MCF 10A (cell line): ENCODE data around the gene SLC15A3. TPM values are rescaled to one million over a fixed set of nuclear protein-coding genes. Genes with fewer than 3 reads are reported as not detected.
A peak's percentile ranks its signal among the peaks of the same experiment; 100 is the strongest.

Source experiments
- BruUV-seq: library from RNA; stranded (reverse); fragments of 400-500 nt; replicated peaks from 2 replicates; lab custom pipeline; 2021; lab: Mats Ljungman, UMichigan
- CTCF ChIA-PET: fragments of 300-600 bp; sonication (Branson Sonifier 250); formaldehyde crosslinking; extraction: SDS; loops from one replicate; lab custom pipeline; 2021; ENCODE audit warnings: antibody characterized with exemption, inconsistent platforms; lab: Yijun Ruan, JAX
- POLR2A ChIA-PET: fragments of 300-600, 350-650 bp; sonication (Branson Sonifier 250); formaldehyde crosslinking; extraction: SDS; loops from one replicate; lab custom pipeline; 2020; ENCODE audit warnings: antibody characterized with exemption, inconsistent platforms; lab: Yijun Ruan, JAX
- DNase-seq: peaks from one replicate; pipeline ENCODE4 v3.0.0-alpha.2; 2018; ENCODE audit not compliant: unreplicated experiment
- H3K27ac Mint-ChIP-seq: one replicate; pipeline ENCODE4 v1.8.0; 2022; ENCODE audit warnings: mild to moderate bottlenecking, low read depth, mixed read lengths; ENCODE audit not compliant: unreplicated experiment
- H3K27me3 Mint-ChIP-seq: one replicate; pipeline ENCODE4 v1.8.0; 2022; ENCODE audit warnings: mixed read lengths; ENCODE audit not compliant: insufficient read depth, unreplicated experiment
- H3K36me3 Mint-ChIP-seq: one replicate; pipeline ENCODE4 v1.8.0; 2022; ENCODE audit warnings: mild to moderate bottlenecking, moderate library complexity, mixed read lengths; ENCODE audit not compliant: insufficient read depth, unreplicated experiment
- H3K4me1 Mint-ChIP-seq: one replicate; pipeline ENCODE4 v1.8.0; 2022; ENCODE audit warnings: mixed read lengths; ENCODE audit not compliant: insufficient read depth, unreplicated experiment
- H3K4me3 Mint-ChIP-seq: one replicate; pipeline ENCODE4 v1.8.0; 2022; ENCODE audit warnings: mild to moderate bottlenecking, moderate library complexity, mixed read lengths; ENCODE audit not compliant: unreplicated experiment
- H3K9me3 Mint-ChIP-seq: one replicate; pipeline ENCODE4 v1.8.0; 2022; ENCODE audit warnings: mixed read lengths; ENCODE audit not compliant: unreplicated experiment
- CTCF ChIP-seq: fragments of 200-600 bp; IDR thresholded peaks from one replicate; pipeline ENCODE4 v1.8.0; 2022; ENCODE audit warnings: antibody characterized with exemption, mild to moderate bottlenecking; ENCODE audit not compliant: unreplicated experiment
- intact Hi-C: fragments of 100-400 bp; cut with micrococcal nuclease; formaldehyde crosslinking; loops from 2 replicates; pipeline ENCODE4 v1.14.1; 2022
- total RNA-seq: library from RNA; stranded (reverse); gene quantifications from 2 replicates; pipeline ENCODE4 v1.2.3, GENCODE V29; 2022

Gene SLC15A3
- total RNA-seq, 1 experiment from 2014 or later, result not detected

GRCh38 chr11:60981515-60981914 lies 29.5 kb upstream of the SLC15A3 start:
- H3K4me1 Mint-ChIP-seq, result peaks cover 8% of the 10 kb centered on the region
- BruUV-seq, result no TSS peak
- no peaks in the 10 kb centered on the region for H3K9me3 Mint-ChIP-seq
- intact Hi-C loops, result no loop called here
- no peaks in the 10 kb centered on the region for H3K27me3 Mint-ChIP-seq
- no peak overlapping the region for H3K27ac Mint-ChIP-seq
- H3K36me3 Mint-ChIP-seq, result no peaks in the 10 kb centered on the region
- no peak overlapping the region for H3K4me3 Mint-ChIP-seq
- CTCF ChIA-PET, result interaction anchor here (0.6 to 1.7 kb wide), 3 partner anchors 9 to 194 kb away, joined by 3 to 5 read pairs (median 3); no protein-coding TSS in a partner anchor
- POLR2A ChIA-PET, result no interaction called here
- TF ChIP-seq CTCF, result no peak
- DNase-seq, result no peak

GRCh38 chr11:60978546-60979380 lies 26.8 kb upstream of the SLC15A3 start:
- no peak for TF ChIP-seq CTCF
- CTCF ChIA-PET, result interaction anchor here (0.6 to 1.1 kb wide), 4 partner anchors 9 to 158 kb away, joined by 3 to 5 read pairs (median 4); no protein-coding TSS in a partner anchor
- Mint-ChIP-seq H3K4me1 (no peaks in the 10 kb centered on the region), H3K36me3 (no peaks in the 10 kb centered on the region), H3K27me3 (no peaks in the 10 kb centered on the region), H3K27ac (no peak overlapping the region), H3K4me3 (no peak overlapping the region), H3K9me3 (no peaks in the 10 kb centered on the region)
- BruUV-seq, result no TSS peak
- intact Hi-C loops, result no loop called here
- POLR2A ChIA-PET, result no interaction called here
- DNase-seq, result peak; percentile 87

- no peak for TF ChIP-seq CTCF
Measured at GRCh38 chr11:60977836-60978235, 25.9 kb upstream of the SLC15A3 start.

GRCh38 chr11:60977224-60977623 lies 25.2 kb upstream of the SLC15A3 start:
- no peak for DNase-seq
- no TSS peak for BruUV-seq
- TF ChIP-seq CTCF, result no peak
- no peaks in the 10 kb centered on the region for H3K9me3 Mint-ChIP-seq
- H3K27ac Mint-ChIP-seq, result no peak overlapping the region
- H3K4me3 Mint-ChIP-seq, result no peak overlapping the region
- ChIA-PET POLR2A (interaction anchor here (0.7 kb wide), 1 partner anchor 19 kb away, joined by 3 read pairs; no protein-coding TSS in a partner anchor), CTCF (interaction anchor here (1.5 kb wide), 1 partner anchor 10 kb away, joined by 3 read pairs; no protein-coding TSS in a partner anchor)
- no peaks in the 10 kb centered on the region for H3K27me3 Mint-ChIP-seq
- no peaks in the 10 kb centered on the region for H3K4me1 Mint-ChIP-seq
- intact Hi-C loops, result no loop called here
- H3K36me3 Mint-ChIP-seq, result no peaks in the 10 kb centered on the region

More at GRCh38 chr11:60977836-60978235, 25.9 kb upstream of the SLC15A3 start:
- H3K9me3 Mint-ChIP-seq, result no peaks in the 10 kb centered on the region
- H3K27me3 Mint-ChIP-seq, result no peaks in the 10 kb centered on the region
- H3K27ac Mint-ChIP-seq, result no peak overlapping the region
- no peaks in the 10 kb centered on the region for H3K36me3 Mint-ChIP-seq
- DNase-seq, result no peak
- ChIA-PET POLR2A (no interaction called here), CTCF (interaction anchor here (1.5 kb wide), 1 partner anchor 10 kb away, joined by 3 read pairs; no protein-coding TSS in a partner anchor)
- no TSS peak for BruUV-seq
- no peak overlapping the region for H3K4me3 Mint-ChIP-seq
- no peaks in the 10 kb centered on the region for H3K4me1 Mint-ChIP-seq
- intact Hi-C loops, result no loop called here
